Panc1 (cell line): ENCODE results near the gene PM20D2. TPM values are rescaled to one million over a fixed set of nuclear protein-coding genes. Genes with fewer than 3 reads are reported as not detected.

Experiments used
- ATAC-seq: fragments of 200-7000 bp; cut with Tn5 transposase; 2 replicates; pipeline ENCODE4 v1.9.1; 2020; ENCODE audit warnings: mild to moderate bottlenecking, moderate library complexity
- BruUV-seq: library from RNA; stranded (reverse); fragments of 400-500 nt; replicated peaks from 2 replicates; lab custom pipeline; 2021; lab: Mats Ljungman, UMichigan
- CTCF ChIA-PET: fragments of 300-600 bp; sonication (Branson Sonifier 250); formaldehyde crosslinking; loops from one replicate; lab custom pipeline; 2022; ENCODE audit warnings: antibody characterized with exemption; lab: Charles Lee
- POLR2A ChIA-PET: fragments of 300-600 bp; sonication (Branson Sonifier 250); formaldehyde crosslinking; loops from one replicate; lab custom pipeline; 2022; ENCODE audit warnings: antibody characterized with exemption; lab: Charles Lee
- DNase-seq: peaks from one replicate; pipeline ENCODE4 v3.0.0-alpha.2; 2010; ENCODE audit warnings: low read depth, low spot score
- H3K27ac ChIP-seq: 2 replicates; pipeline ENCODE4 v1.5.1; 2011; ENCODE audit warnings: mild to moderate bottlenecking, low read length, inconsistent platforms
- H3K27me3 ChIP-seq: fragments of 200-500 bp; sonication (Bioruptor generic); 2 replicates; pipeline ENCODE4 v1.6.0; 2014; ENCODE audit warnings: low read length, inconsistent platforms; ENCODE audit not compliant: control insufficient read depth, insufficient read depth
- H3K36me3 ChIP-seq: fragments of 200-500 bp; sonication (Bioruptor generic); 2 replicates; pipeline ENCODE4 v1.5.1; 2014; ENCODE audit warnings: inconsistent platforms, mild to moderate bottlenecking, low read length, moderate library complexity; ENCODE audit not compliant: control insufficient read depth, insufficient read depth
- H3K4me1 ChIP-seq: 2 replicates; pipeline ENCODE4 v1.5.1; 2011; ENCODE audit warnings: inconsistent platforms, mild to moderate bottlenecking, low read length, moderate library complexity; ENCODE audit not compliant: control insufficient read depth, insufficient read depth
- H3K4me3 ChIP-seq, 2 experiments: 2 replicates each; pipeline ENCODE4 v1.5.1; 2011 to 2012; ENCODE audit warnings: low read depth in 2 of 2, low read length in 2 of 2, mild to moderate bottlenecking in 2 of 2, inconsistent platforms in 1 of 2, moderate library complexity in 1 of 2
- H3K9me3 ChIP-seq: fragments of 200-500 bp; sonication (Bioruptor generic); 2 replicates; pipeline ENCODE4 v1.5.1; 2014; ENCODE audit warnings: low read depth, mild to moderate bottlenecking, inconsistent platforms, low read length, moderate library complexity; ENCODE audit not compliant: control insufficient read depth, insufficient read depth
- POLR2AphosphoS5 ChIP-seq: IDR thresholded peaks from 2 replicates; pipeline ENCODE4 v1.6.1; 2012; ENCODE audit warnings: mild to moderate bottlenecking, low read depth, low read length, moderate library complexity
- SIN3A ChIP-seq: IDR thresholded peaks from 2 replicates; pipeline ENCODE4 v1.6.1; 2012; ENCODE audit warnings: low read depth, mild to moderate bottlenecking, low read length, moderate library complexity, borderline replicate concordance; ENCODE audit not compliant: insufficient read depth
- TCF7L2 ChIP-seq: IDR thresholded peaks from 2 replicates; pipeline ENCODE4 v1.6.1; 2011; ENCODE audit warnings: mild to moderate bottlenecking, low read depth, low read length, inconsistent platforms
- in situ Hi-C: cut with HindIII; loops from 2 replicates; pipeline ENCODE4 v1.10.0; 2016; ENCODE audit warnings: low sequenced_read_pairs, low pct_unique_long_range_greater_than_20kb
- intact Hi-C: fragments of 100-400 bp; cut with micrococcal nuclease; formaldehyde crosslinking; loops from one replicate; pipeline ENCODE4 v1.10.0; 2022; ENCODE audit not compliant: unreplicated experiment
- total RNA-seq: library from RNA; stranded (reverse); gene quantifications from one replicate; pipeline ENCODE4 v1.2.1, GENCODE V29; 2021; ENCODE audit not compliant: unreplicated experiment
- TF ChIP-seq, protein P1 (sequence below), 2 experiments: IDR thresholded peaks; 2 replicates each; pipeline ENCODE4 v1.6.1; 2011 to 2012; ENCODE audit warnings: low read depth in 2 of 2, control low read depth in 1 of 2, low read length in 1 of 2, mild to moderate bottlenecking in 1 of 2, moderate library complexity in 1 of 2; ENCODE audit not compliant: insufficient read depth in 1 of 2
- TF ChIP-seq, protein P2 (sequence below): fragments of 450-650 bp; IDR thresholded peaks from 2 replicates; pipeline ENCODE4 v1.5.1; 2017; ENCODE audit warnings: mild to moderate bottlenecking

Gene PM20D2
- total RNA-seq, 1 experiment from 2014 or later = 13.6 TPM

- POLR2A ChIA-PET = no interaction called here
- Histone ChIP-seq H3K27me3 (no peaks in the 10 kb centered on the region; the same call in 1 of the 2 replicates), H3K9me3 (no peaks in the 10 kb centered on the region), H3K36me3 (no peaks in the 10 kb centered on the region), H3K4me1 (no peaks in the 10 kb centered on the region), H3K27ac (no peak overlapping the region), H3K4me3 (no peak overlapping the region)
- in situ Hi-C loops (no loop called here), intact Hi-C loops (no loop called here)
- TF ChIP-seq SIN3A (no peak), TCF7L2 (no peak), POLR2AphosphoS5 (no peak)
- TF ChIP-seq, protein P1, sequence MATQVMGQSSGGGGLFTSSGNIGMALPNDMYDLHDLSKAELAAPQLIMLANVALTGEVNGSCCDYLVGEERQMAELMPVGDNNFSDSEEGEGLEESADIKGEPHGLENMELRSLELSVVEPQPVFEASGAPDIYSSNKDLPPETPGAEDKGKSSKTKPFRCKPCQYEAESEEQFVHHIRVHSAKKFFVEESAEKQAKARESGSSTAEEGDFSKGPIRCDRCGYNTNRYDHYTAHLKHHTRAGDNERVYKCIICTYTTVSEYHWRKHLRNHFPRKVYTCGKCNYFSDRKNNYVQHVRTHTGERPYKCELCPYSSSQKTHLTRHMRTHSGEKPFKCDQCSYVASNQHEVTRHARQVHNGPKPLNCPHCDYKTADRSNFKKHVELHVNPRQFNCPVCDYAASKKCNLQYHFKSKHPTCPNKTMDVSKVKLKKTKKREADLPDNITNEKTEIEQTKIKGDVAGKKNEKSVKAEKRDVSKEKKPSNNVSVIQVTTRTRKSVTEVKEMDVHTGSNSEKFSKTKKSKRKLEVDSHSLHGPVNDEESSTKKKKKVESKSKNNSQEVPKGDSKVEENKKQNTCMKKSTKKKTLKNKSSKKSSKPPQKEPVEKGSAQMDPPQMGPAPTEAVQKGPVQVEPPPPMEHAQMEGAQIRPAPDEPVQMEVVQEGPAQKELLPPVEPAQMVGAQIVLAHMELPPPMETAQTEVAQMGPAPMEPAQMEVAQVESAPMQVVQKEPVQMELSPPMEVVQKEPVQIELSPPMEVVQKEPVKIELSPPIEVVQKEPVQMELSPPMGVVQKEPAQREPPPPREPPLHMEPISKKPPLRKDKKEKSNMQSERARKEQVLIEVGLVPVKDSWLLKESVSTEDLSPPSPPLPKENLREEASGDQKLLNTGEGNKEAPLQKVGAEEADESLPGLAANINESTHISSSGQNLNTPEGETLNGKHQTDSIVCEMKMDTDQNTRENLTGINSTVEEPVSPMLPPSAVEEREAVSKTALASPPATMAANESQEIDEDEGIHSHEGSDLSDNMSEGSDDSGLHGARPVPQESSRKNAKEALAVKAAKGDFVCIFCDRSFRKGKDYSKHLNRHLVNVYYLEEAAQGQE (IDR thresholded peaks at IDR 0.05; ENCODE audit: insufficient read depth in 1 of 2, low read depth in 2 of 2, low read length in 1 of 2) = no peak
- TF ChIP-seq, protein P2, sequence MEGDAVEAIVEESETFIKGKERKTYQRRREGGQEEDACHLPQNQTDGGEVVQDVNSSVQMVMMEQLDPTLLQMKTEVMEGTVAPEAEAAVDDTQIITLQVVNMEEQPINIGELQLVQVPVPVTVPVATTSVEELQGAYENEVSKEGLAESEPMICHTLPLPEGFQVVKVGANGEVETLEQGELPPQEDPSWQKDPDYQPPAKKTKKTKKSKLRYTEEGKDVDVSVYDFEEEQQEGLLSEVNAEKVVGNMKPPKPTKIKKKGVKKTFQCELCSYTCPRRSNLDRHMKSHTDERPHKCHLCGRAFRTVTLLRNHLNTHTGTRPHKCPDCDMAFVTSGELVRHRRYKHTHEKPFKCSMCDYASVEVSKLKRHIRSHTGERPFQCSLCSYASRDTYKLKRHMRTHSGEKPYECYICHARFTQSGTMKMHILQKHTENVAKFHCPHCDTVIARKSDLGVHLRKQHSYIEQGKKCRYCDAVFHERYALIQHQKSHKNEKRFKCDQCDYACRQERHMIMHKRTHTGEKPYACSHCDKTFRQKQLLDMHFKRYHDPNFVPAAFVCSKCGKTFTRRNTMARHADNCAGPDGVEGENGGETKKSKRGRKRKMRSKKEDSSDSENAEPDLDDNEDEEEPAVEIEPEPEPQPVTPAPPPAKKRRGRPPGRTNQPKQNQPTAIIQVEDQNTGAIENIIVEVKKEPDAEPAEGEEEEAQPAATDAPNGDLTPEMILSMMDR = no peak
- no TSS peak for BruUV-seq
- ATAC-seq (no peak), DNase-seq (no peak)
- CTCF ChIA-PET = no interaction called here
Observed at GRCh38 chr6:89134723-89135122, 11.1 kb upstream of the PM20D2 start.

GRCh38 chr6:89138173-89138572, 7.7 kb upstream of the PM20D2 start:
- no peak overlapping the region for H3K27ac ChIP-seq
- H3K9me3 ChIP-seq = no peaks in the 10 kb centered on the region
- ChIA-PET CTCF (no interaction called here), POLR2A (no interaction called here)
- H3K4me3 ChIP-seq = no peak overlapping the region
- ATAC-seq = no peak
- TF ChIP-seq POLR2AphosphoS5 = no peak
- TF ChIP-seq, protein P2 = no peak
- TF ChIP-seq, protein P1 (IDR thresholded peaks at IDR 0.05; ENCODE audit: insufficient read depth in 1 of 2, low read depth in 2 of 2, low read length in 1 of 2) = no peak
- TF ChIP-seq SIN3A = no peak
- no peak for TF ChIP-seq TCF7L2
- DNase-seq = no peak
- in situ Hi-C loops = no loop called here
- BruUV-seq = no TSS peak
- H3K36me3 ChIP-seq = no peaks in the 10 kb centered on the region
- H3K27me3 ChIP-seq = no peaks in the 10 kb centered on the region; the same call in 1 of the 2 replicates
- intact Hi-C loops = no loop called here
- H3K4me1 ChIP-seq = no peaks in the 10 kb centered on the region
